SK-N-SH treated with all-trans-retinoic acid at 6 μM for 48 hours (cell line): ENCODE measurements around the gene PHACTR3.

Experiments used
- ARNTL ChIP-seq: fragments of 450-650 bp; formaldehyde crosslinking; IDR thresholded peaks from 2 replicates; pipeline ENCODE4 v1.5.0; 2020; ENCODE audit warnings: low read depth, mild to moderate bottlenecking, moderate library complexity, borderline replicate concordance
- ISL1 ChIP-seq: fragments of 250-450 bp; sonication (Bioruptor Pico); IDR thresholded peaks from 2 replicates; pipeline ENCODE4 v2.1.2; 2022; ENCODE audit warnings: mild to moderate bottlenecking, moderate library complexity
- OSR1 ChIP-seq: fragments of 250-450 bp; sonication (Bioruptor Pico); IDR thresholded peaks from 2 replicates; pipeline ENCODE4 v1.8.0; 2022; ENCODE audit warnings: moderate library complexity, mild to moderate bottlenecking, inconsistent platforms
- PPARA ChIP-seq: fragments of 250-450 bp; sonication (Bioruptor Pico); IDR thresholded peaks from 2 replicates; pipeline ENCODE4 v1.5.0; 2020; ENCODE audit warnings: mild to moderate bottlenecking, borderline replicate concordance
- RARB ChIP-seq: fragments of 250-450 bp; sonication (Bioruptor Pico); IDR thresholded peaks from 2 replicates; pipeline ENCODE4 v1.8.0; 2021; ENCODE audit warnings: mild to moderate bottlenecking, moderate library complexity
- TCF4 ChIP-seq: fragments of 250-450 bp; sonication (Bioruptor Pico); IDR thresholded peaks from 2 replicates; pipeline ENCODE4 v1.8.0; 2021; ENCODE audit warnings: mild to moderate bottlenecking, moderate library complexity, borderline replicate concordance
- ZC3H10 ChIP-seq: fragments of 250-450 bp; sonication (Bioruptor Pico); IDR thresholded peaks from 2 replicates; pipeline ENCODE4 v1.5.1; 2021; ENCODE audit warnings: mild to moderate bottlenecking, moderate library complexity
- ZFP30 ChIP-seq: fragments of 450-650 bp; formaldehyde crosslinking; IDR thresholded peaks from 2 replicates; pipeline ENCODE4 v1.5.0; 2022; ENCODE audit warnings: mild to moderate bottlenecking, moderate library complexity
- ZNF8 ChIP-seq: fragments of 450-650 bp; formaldehyde crosslinking; IDR thresholded peaks from 2 replicates; pipeline ENCODE4 v1.5.0; 2020; ENCODE audit warnings: mild to moderate bottlenecking, moderate library complexity
- TF ChIP-seq, protein P1 (sequence below): fragments of 250-450 bp; sonication (Bioruptor Pico); IDR thresholded peaks from 2 replicates; pipeline ENCODE4 v1.5.1; 2021; ENCODE audit warnings: mild to moderate bottlenecking, moderate library complexity
- TF ChIP-seq, protein P2 (sequence below): fragments of 250-450 bp; sonication (Bioruptor Pico); IDR thresholded peaks from 2 replicates; pipeline ENCODE4 v1.5.0; 2020; ENCODE audit warnings: mild to moderate bottlenecking, moderate library complexity
- TF ChIP-seq, protein P3 (sequence below): fragments of 250-450 bp; sonication (Bioruptor Pico); IDR thresholded peaks from 2 replicates; pipeline ENCODE4 v1.8.0; 2020; ENCODE audit warnings: mild to moderate bottlenecking, moderate library complexity, borderline replicate concordance

DNA sequence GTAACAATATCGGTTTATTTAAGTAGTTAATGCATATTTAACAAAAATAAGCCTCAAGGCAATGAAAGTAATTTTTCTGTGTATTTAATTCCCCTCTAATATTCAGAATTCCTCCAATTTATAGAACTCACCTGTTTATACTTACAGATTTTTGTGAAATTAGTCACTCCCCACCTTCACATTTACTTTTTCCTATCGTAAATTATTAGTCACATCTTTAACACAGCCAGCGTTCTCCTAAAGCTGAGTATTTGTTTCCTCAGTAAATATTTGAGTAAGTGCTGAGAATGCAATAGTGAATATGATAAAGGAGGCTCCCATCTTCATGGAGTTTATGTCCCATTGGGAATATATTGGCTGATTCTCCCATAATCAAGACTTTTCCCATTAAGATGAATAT lies 241.1 kb downstream of the PHACTR3 start:
- TF ChIP-seq, protein P1, sequence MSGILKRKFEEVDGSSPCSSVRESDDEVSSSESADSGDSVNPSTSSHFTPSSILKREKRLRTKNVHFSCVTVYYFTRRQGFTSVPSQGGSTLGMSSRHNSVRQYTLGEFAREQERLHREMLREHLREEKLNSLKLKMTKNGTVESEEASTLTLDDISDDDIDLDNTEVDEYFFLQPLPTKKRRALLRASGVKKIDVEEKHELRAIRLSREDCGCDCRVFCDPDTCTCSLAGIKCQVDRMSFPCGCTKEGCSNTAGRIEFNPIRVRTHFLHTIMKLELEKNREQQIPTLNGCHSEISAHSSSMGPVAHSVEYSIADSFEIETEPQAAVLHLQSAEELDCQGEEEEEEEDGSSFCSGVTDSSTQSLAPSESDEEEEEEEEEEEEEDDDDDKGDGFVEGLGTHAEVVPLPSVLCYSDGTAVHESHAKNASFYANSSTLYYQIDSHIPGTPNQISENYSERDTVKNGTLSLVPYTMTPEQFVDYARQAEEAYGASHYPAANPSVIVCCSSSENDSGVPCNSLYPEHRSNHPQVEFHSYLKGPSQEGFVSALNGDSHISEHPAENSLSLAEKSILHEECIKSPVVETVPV (CRISPR knock-in tag), result no peak
- TF ChIP-seq RARB, result no peak
- no peak for TF ChIP-seq ZC3H10 (CRISPR knock-in tag)
- no peak for TF ChIP-seq PPARA (CRISPR knock-in tag)
- TF ChIP-seq TCF4 (CRISPR knock-in tag), result no peak
- TF ChIP-seq ARNTL (CRISPR knock-in tag), result no peak
- no peak for TF ChIP-seq ZFP30 (CRISPR knock-in tag)
- TF ChIP-seq, protein P2, sequence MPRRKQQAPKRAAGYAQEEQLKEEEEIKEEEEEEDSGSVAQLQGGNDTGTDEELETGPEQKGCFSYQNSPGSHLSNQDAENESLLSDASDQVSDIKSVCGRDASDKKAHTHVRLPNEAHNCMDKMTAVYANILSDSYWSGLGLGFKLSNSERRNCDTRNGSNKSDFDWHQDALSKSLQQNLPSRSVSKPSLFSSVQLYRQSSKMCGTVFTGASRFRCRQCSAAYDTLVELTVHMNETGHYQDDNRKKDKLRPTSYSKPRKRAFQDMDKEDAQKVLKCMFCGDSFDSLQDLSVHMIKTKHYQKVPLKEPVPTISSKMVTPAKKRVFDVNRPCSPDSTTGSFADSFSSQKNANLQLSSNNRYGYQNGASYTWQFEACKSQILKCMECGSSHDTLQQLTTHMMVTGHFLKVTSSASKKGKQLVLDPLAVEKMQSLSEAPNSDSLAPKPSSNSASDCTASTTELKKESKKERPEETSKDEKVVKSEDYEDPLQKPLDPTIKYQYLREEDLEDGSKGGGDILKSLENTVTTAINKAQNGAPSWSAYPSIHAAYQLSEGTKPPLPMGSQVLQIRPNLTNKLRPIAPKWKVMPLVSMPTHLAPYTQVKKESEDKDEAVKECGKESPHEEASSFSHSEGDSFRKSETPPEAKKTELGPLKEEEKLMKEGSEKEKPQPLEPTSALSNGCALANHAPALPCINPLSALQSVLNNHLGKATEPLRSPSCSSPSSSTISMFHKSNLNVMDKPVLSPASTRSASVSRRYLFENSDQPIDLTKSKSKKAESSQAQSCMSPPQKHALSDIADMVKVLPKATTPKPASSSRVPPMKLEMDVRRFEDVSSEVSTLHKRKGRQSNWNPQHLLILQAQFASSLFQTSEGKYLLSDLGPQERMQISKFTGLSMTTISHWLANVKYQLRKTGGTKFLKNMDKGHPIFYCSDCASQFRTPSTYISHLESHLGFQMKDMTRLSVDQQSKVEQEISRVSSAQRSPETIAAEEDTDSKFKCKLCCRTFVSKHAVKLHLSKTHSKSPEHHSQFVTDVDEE (CRISPR knock-in tag), result no peak
- TF ChIP-seq OSR1 (CRISPR knock-in tag), result no peak
- no peak for TF ChIP-seq ZNF8 (CRISPR knock-in tag)
- no peak for TF ChIP-seq ISL1 (CRISPR knock-in tag)
- TF ChIP-seq, protein P3, sequence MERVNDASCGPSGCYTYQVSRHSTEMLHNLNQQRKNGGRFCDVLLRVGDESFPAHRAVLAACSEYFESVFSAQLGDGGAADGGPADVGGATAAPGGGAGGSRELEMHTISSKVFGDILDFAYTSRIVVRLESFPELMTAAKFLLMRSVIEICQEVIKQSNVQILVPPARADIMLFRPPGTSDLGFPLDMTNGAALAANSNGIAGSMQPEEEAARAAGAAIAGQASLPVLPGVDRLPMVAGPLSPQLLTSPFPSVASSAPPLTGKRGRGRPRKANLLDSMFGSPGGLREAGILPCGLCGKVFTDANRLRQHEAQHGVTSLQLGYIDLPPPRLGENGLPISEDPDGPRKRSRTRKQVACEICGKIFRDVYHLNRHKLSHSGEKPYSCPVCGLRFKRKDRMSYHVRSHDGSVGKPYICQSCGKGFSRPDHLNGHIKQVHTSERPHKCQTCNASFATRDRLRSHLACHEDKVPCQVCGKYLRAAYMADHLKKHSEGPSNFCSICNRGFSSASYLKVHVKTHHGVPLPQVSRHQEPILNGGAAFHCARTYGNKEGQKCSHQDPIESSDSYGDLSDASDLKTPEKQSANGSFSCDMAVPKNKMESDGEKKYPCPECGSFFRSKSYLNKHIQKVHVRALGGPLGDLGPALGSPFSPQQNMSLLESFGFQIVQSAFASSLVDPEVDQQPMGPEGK, result no peak
